PC-9 (cell line): ENCODE results near the gene ZNF3.

ENCODE experiments used
- EZH2 ChIP-seq: fragments of 200-600 bp; sonication (generic); IDR thresholded peaks from 2 replicates; pipeline ENCODE4 v1.8.0; 2017; ENCODE audit warnings: antibody characterized with exemption, low read depth
- TF ChIP-seq, protein P1 (sequence below): fragments of 200-600 bp; sonication (generic); conservative IDR thresholded peaks from 2 replicates; pipeline ENCODE4 v1.6.1; 2017; ENCODE audit warnings: mixed run types, antibody characterized with exemption, mild to moderate bottlenecking, moderate library complexity

DNA sequence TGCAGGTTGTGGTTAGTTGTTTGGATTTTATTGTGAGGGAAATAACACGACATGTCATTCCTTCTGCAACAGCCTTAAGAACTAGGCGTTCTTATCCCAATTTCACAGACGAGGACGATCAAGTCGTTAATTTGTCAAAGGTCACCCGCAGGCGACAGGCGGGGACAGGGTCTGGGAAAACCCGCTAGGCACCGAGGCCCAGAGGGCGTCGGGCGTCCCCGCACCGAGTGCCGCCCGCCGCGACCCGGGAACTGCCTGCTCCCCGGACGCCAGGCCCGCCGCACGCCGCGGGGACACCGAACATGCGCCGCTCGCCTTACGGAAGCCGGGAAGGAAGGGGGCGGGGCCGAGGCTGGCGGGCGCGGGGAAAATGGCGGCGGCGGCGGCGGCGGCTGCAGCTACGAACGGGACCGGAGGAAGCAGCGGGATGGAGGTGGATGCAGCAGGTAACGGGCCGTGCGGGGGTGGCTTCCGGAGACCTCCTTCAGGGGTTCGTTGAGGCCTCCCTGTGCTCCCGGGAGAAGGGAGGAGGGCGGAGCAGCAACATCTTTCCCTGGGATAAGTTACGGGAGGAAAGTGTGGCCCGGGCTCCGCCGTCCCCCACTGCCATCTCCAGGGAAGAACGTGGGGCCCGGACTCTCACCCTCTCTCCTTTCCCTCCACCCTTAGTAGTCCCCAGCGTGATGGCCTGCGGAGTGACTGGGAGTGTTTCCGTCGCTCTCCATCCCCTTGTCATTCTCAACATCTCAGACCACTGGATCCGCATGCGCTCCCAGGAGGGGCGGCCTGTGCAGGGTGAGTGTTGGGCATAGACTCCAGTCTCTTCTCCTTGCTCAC, 7.3 kb upstream of the ZNF3 start, which contains the start of gene COPS6:
- TF ChIP-seq, protein P1, sequence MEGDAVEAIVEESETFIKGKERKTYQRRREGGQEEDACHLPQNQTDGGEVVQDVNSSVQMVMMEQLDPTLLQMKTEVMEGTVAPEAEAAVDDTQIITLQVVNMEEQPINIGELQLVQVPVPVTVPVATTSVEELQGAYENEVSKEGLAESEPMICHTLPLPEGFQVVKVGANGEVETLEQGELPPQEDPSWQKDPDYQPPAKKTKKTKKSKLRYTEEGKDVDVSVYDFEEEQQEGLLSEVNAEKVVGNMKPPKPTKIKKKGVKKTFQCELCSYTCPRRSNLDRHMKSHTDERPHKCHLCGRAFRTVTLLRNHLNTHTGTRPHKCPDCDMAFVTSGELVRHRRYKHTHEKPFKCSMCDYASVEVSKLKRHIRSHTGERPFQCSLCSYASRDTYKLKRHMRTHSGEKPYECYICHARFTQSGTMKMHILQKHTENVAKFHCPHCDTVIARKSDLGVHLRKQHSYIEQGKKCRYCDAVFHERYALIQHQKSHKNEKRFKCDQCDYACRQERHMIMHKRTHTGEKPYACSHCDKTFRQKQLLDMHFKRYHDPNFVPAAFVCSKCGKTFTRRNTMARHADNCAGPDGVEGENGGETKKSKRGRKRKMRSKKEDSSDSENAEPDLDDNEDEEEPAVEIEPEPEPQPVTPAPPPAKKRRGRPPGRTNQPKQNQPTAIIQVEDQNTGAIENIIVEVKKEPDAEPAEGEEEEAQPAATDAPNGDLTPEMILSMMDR = no peak
- TF ChIP-seq EZH2 = no peak
